Fibroblast of lung (primary cell): ENCODE measurements around the gene RNASE1. TPM values are rescaled to one million over a fixed set of nuclear protein-coding genes. Genes with fewer than 3 reads are reported as not detected.

Experiments
- DNase-seq, 2 donors: peaks; one replicate each; pipeline versions ENCODE4 v3.0.0 to v3.0.0-alpha.2; 2010; ENCODE audit warnings: low read depth in 2 of 2
- H2AFZ ChIP-seq: 2 replicates; pipeline ENCODE4 v1.5.1; 2012; ENCODE audit warnings: low read length, control low read depth, inconsistent platforms
- H3K27ac ChIP-seq: 2 replicates; pipeline ENCODE4 v1.5.1; 2011; ENCODE audit warnings: low read length, control low read depth; ENCODE audit not compliant: insufficient read depth
- H3K27me3 ChIP-seq: 2 replicates; pipeline ENCODE4 v1.5.1; 2011; ENCODE audit warnings: mild to moderate bottlenecking, low read length; ENCODE audit not compliant: control insufficient read depth, insufficient read depth
- H3K36me3 ChIP-seq: 2 replicates; pipeline ENCODE4 v1.5.1; 2011; ENCODE audit warnings: low read length; ENCODE audit not compliant: control insufficient read depth, insufficient read depth
- H3K4me1 ChIP-seq: 2 replicates; pipeline ENCODE4 v1.5.1; 2011; ENCODE audit warnings: low read length; ENCODE audit not compliant: control insufficient read depth, insufficient read depth; ENCODE audit errors: extremely low read depth
- H3K4me2 ChIP-seq: 2 replicates; pipeline ENCODE4 v1.5.1; 2011; ENCODE audit warnings: low read length, control low read depth; ENCODE audit not compliant: insufficient read depth; ENCODE audit errors: extremely low read depth
- H3K4me3 ChIP-seq, 4 experiments: fragments of 200-600 bp in 1 of 4; sonication (generic) in 1 of 4; replicated peaks in 1 of 4; 2 replicates each; pipeline ENCODE4 v1.5.1; 2011 to 2016; ENCODE audit warnings: low read length in 4 of 4, low read depth in 3 of 4, mild to moderate bottlenecking in 3 of 4, control low read depth in 2 of 4, inconsistent platforms in 1 of 4, mixed read lengths in 1 of 4; ENCODE audit not compliant: insufficient read depth in 1 of 4; ENCODE audit errors: control extremely low read depth in 1 of 4
- H3K79me2 ChIP-seq: 2 replicates; pipeline ENCODE4 v1.5.1; 2012; ENCODE audit warnings: mild to moderate bottlenecking, low read length, inconsistent platforms; ENCODE audit not compliant: control insufficient read depth, insufficient read depth
- H3K9ac ChIP-seq: 2 replicates; pipeline ENCODE4 v1.5.1; 2011; ENCODE audit warnings: mild to moderate bottlenecking, low read length, control low read depth; ENCODE audit not compliant: insufficient read depth
- H3K9me3 ChIP-seq: 2 replicates; pipeline ENCODE4 v1.5.1; 2012; ENCODE audit warnings: low read depth, low read length; ENCODE audit not compliant: control insufficient read depth, insufficient read depth
- H4K20me1 ChIP-seq: 2 replicates; pipeline ENCODE4 v1.5.1; 2011; ENCODE audit warnings: low read length; ENCODE audit not compliant: control insufficient read depth, insufficient read depth; ENCODE audit errors: extremely low read depth
- CTCF ChIP-seq, 2 donors: IDR thresholded peaks in 1 of 2; conservative IDR thresholded peaks in 1 of 2; 1 replicate in 1 of 2; 2 replicates in 1 of 2; pipeline ENCODE4 v1.5.1; 2011 to 2012; ENCODE audit warnings: low read length in 2 of 2, control low read depth in 1 of 2, inconsistent platforms in 1 of 2, low read depth in 1 of 2, mild to moderate bottlenecking in 1 of 2
- EZH2 ChIP-seq: IDR thresholded peaks from 2 replicates; pipeline ENCODE4 v1.5.1; 2012; ENCODE audit warnings: low read length, control low read depth, mild to moderate bottlenecking; ENCODE audit errors: missing control alignments
- polyA plus RNA-seq, 2 donors: library from polyadenylated mRNA; depleted of rRNA in 1 of 2; stranded (reverse) in 1 of 2; unstranded in 1 of 2; fragments of >200 nt; gene quantifications; 2 replicates each; pipeline ENCODE4 v1.2.1, GENCODE V29; 2011 to 2012; ENCODE audit warnings: missing spikeins in 1 of 2
- total RNA-seq: library from RNA; depleted of rRNA; stranded (reverse); fragments of >200 nt; gene quantifications from 2 replicates; pipeline ENCODE4 v1.2.1, GENCODE V29; 2014

RNASE1 gene
- total and polyA plus RNA-seq, 2 donors (not counting 1 experiment from before 2014, with no cell fraction given) = not detected

DNA sequence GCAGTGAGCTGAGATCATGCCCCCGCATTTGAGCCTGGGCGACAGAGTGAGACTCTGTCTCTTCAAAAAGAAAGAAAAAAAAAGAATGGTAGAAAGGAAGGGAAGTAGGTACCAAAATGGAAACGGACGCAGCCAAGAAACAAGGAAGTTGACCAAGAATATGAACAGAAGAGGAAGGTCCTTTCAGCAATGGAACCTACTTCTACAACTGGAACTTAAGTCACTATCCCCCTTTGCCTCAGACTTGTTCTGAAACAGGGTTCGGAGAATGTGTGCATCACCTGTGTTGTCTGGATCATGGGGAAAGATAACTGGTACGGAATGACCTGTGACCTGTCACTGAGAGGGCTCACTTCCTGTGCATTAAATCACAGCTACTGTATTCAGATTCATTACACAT is 43.9 kb upstream of the RNASE1 start:
- no peak overlapping the region for H3K4me2 ChIP-seq
- H2AFZ ChIP-seq = no peak overlapping the region
- no peaks in the 10 kb centered on the region for H4K20me1 ChIP-seq
- H3K79me2 ChIP-seq = no peaks in the 10 kb centered on the region
- H3K9me3 ChIP-seq = no peaks in the 10 kb centered on the region
- H3K9ac ChIP-seq = no peak overlapping the region
- H3K4me1 ChIP-seq = no peaks in the 10 kb centered on the region
- no peak overlapping the region for H3K27ac ChIP-seq
- no peaks in the 10 kb centered on the region for H3K27me3 ChIP-seq
- no peak for DNase-seq
- TF ChIP-seq CTCF (conservative IDR thresholded peaks at IDR 0.05 in 1 of 2, IDR thresholded peaks at IDR 0.05 in 1 of 2; ENCODE audit: low read depth in 1 of 2, low read length in 2 of 2) = no peak
- no peak for TF ChIP-seq EZH2
- H3K36me3 ChIP-seq = no peaks in the 10 kb centered on the region
- no peak overlapping the region for H3K4me3 ChIP-seq

GRCh38 chr14:20841096-20841495 is 38.5 kb upstream of the RNASE1 start:
- TF ChIP-seq EZH2 (no peak), CTCF (conservative IDR thresholded peaks at IDR 0.05 in 1 of 2, IDR thresholded peaks at IDR 0.05 in 1 of 2; ENCODE audit: low read depth in 1 of 2, low read length in 2 of 2) (no peak)
- no peak overlapping the region for H3K9ac ChIP-seq
- no peak for DNase-seq

DNA sequence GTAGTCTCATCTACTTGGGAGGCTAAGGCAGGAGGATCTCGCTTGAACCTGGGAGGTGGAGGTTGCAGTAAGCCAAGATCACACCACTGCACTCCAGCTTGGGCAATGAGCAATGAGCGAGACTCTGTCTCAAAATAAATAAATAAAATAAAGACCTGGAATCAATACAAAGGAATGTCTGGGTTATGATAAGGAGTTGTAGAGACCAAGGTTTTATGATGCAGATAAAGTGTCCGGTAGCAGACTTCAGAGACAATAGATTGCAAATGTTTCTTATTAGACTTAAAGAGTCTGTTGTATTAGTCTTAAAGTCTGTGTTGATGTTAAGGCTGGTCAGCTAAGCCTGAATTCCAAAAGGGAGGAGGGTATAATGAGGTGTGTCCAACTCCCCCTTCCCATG is 35.2 kb upstream of the RNASE1 start:
- TF ChIP-seq EZH2 (no peak), CTCF (conservative IDR thresholded peaks at IDR 0.05 in 1 of 2, IDR thresholded peaks at IDR 0.05 in 1 of 2; ENCODE audit: low read depth in 1 of 2, low read length in 2 of 2) (no peak)
- Histone ChIP-seq H3K27ac (no peak overlapping the region), H3K4me2 (no peak overlapping the region), H4K20me1 (no peaks in the 10 kb centered on the region), H3K36me3 (no peaks in the 10 kb centered on the region), H3K4me1 (no peaks in the 10 kb centered on the region), H2AFZ (no peak overlapping the region), H3K9me3 (no peaks in the 10 kb centered on the region), H3K79me2 (no peaks in the 10 kb centered on the region), H3K9ac (no peak overlapping the region), H3K4me3 (no peak overlapping the region), H3K27me3 (no peaks in the 10 kb centered on the region)
- no peak for DNase-seq

More at GRCh38 chr14:20841096-20841495, 38.5 kb upstream of the RNASE1 start:
- Histone ChIP-seq H4K20me1 (no peaks in the 10 kb centered on the region), H3K4me1 (no peaks in the 10 kb centered on the region), H2AFZ (no peak overlapping the region), H3K27me3 (no peaks in the 10 kb centered on the region), H3K4me3 (no peak overlapping the region), H3K9me3 (no peaks in the 10 kb centered on the region), H3K79me2 (no peaks in the 10 kb centered on the region), H3K4me2 (no peak overlapping the region), H3K36me3 (no peaks in the 10 kb centered on the region), H3K27ac (no peak overlapping the region)
